H54 (cell line): ENCODE results near the gene MYBPHL.

Experiments
- DNase-seq: peaks from one replicate; pipeline ENCODE4 v3.0.0; 2011; ENCODE audit warnings: low spot score, mixed read lengths; ENCODE audit not compliant: insufficient read length
- FAIRE-seq: peaks from 3 replicates; lab custom pipeline; 2011; peaks lifted over from hg19 to GRCh38; lab: Jason Lieb, UNC
- POLR2A ChIP-seq: IDR thresholded peaks from 2 replicates; pipeline ENCODE4 v1.6.1; 2011; ENCODE audit warnings: low read depth, mild to moderate bottlenecking, low read length

The MYBPHL gene

GRCh38 chr1:109253803-109254620 is 52.8 kb downstream of the MYBPHL start:
- TF ChIP-seq POLR2A: no peak
- DNase-seq (no peak), FAIRE-seq (no peak)

DNA sequence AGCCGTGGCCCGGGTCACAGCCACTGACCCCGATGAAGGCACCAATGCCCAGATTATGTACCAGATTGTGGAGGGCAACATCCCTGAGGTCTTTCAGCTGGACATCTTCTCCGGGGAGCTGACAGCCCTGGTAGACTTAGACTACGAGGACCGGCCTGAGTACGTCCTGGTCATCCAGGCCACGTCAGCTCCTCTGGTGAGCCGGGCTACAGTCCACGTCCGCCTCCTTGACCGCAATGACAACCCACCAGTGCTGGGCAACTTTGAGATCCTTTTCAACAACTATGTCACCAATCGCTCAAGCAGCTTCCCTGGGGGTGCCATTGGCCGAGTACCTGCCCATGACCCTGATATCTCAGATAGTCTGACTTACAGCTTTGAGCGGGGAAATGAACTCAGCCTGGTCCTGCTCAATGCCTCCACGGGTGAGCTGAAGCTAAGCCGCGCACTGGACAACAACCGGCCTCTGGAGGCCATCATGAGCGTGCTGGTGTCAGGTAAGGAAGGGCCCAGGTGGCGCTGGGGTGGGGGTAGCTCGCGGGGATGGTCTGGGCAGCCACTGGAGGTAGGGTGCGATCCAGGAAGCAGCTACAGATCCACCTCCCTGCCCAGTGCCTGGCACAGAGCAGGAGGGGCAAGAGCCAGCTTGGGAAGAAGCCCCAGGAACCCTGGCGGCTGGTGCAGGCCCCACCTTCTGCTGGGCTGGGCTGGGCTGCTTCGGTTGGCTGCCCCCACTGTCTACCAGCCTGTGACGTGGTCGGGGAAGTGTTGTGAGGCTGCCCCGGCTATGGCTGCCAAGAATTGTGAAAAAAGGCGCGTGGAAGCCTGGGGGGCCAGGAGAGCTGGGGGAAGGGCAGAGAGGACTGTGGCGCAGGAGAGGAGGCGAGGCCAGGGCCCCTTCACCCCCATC is 53.7 kb downstream of the MYBPHL start:
- no peak for FAIRE-seq
- DNase-seq: no peak
- TF ChIP-seq POLR2A: no peak

- TF ChIP-seq POLR2A: no peak
- no peak for FAIRE-seq
- DNase-seq: no peak
Measured at GRCh38 chr1:109252167-109252892, 54.5 kb downstream of the MYBPHL start.

DNA sequence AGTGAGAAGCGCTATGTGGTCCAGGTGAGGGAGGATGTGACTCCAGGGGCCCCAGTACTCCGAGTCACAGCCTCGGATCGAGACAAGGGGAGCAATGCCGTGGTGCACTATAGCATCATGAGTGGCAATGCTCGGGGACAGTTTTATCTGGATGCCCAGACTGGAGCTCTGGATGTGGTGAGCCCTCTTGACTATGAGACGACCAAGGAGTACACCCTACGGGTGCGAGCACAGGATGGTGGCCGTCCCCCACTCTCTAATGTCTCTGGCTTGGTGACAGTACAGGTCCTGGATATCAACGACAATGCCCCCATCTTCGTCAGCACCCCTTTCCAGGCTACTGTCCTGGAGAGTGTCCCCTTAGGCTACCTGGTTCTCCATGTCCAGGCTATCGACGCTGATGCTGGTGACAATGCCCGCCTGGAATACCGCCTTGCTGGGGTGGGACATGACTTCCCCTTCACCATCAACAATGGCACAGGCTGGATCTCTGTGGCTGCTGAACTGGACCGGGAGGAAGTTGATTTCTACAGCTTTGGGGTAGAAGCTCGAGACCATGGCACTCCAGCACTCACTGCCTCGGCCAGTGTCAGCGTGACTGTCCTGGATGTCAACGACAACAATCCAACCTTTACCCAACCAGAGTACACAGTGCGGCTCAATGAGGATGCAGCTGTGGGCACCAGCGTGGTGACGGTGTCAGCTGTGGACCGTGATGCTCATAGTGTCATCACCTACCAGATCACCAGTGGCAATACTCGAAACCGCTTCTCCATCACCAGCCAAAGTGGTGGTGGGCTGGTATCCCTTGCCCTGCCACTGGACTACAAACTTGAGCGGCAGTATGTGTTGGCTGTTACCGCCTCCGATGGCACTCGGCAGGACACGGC is 55.3 kb downstream of the MYBPHL start:
- no peak for DNase-seq

DNA sequence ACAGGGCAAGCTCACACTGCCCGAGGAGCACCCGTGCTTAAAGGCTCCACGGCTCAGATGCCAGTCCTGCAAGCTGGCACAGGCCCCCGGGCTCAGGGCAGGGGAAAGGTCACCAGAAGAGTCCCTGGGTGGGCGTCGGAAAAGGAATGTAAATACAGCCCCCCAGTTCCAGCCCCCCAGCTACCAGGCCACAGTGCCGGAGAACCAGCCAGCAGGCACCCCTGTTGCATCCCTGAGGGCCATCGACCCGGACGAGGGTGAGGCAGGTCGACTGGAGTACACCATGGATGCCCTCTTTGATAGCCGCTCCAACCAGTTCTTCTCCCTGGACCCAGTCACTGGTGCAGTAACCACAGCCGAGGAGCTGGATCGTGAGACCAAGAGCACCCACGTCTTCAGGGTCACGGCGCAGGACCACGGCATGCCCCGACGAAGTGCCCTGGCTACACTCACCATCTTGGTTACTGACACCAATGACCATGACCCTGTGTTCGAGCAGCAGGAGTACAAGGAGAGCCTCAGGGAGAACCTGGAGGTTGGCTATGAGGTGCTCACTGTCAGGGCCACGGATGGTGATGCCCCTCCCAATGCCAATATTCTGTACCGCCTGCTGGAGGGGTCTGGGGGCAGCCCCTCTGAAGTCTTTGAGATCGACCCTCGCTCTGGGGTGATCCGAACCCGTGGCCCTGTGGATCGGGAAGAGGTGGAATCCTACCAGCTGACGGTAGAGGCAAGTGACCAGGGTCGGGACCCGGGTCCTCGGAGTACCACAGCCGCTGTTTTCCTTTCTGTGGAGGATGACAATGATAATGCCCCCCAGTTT is 56.1 kb downstream of the MYBPHL start:
- DNase-seq: no peak
- TF ChIP-seq POLR2A: no peak

More for the DNA sequence above, 55.3 kb downstream of the MYBPHL start:
- no peak for TF ChIP-seq POLR2A
- no peak for FAIRE-seq

DNA sequence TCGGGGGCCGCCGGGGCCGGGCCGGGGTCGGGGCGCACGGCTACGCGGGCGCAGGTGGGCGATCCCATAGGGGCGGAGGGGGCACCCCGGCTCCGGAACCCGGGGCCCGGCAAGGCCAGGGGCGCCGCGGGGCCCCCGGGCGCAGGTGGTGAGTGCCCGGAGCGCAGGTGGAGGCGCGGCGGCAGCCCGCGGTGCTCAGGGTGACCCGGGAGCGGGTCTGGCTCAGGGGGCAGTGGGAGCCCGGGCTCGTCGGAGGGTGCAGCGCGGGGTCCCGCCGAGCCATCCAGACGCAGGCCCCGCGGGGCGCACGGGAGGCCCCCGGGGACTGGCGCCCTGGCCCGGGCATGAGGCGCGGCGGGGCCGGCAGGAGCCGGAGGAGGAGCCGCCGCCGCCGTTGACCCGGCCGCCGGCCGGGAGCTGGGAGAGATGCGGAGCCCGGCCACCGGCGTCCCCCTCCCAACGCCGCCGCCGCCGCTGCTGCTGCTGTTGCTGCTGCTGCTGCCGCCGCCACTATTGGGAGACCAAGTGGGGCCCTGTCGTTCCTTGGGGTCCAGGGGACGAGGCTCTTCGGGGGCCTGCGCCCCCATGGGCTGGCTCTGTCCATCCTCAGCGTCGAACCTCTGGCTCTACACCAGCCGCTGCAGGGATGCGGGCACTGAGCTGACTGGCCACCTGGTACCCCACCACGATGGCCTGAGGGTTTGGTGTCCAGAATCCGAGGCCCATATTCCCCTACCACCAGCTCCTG is 57.0 kb downstream of the MYBPHL start:
- TF ChIP-seq POLR2A: no peak
- FAIRE-seq: no peak
- DNase-seq: no peak

More for the DNA sequence above, 56.1 kb downstream of the MYBPHL start:
- FAIRE-seq: no peak

DNA sequence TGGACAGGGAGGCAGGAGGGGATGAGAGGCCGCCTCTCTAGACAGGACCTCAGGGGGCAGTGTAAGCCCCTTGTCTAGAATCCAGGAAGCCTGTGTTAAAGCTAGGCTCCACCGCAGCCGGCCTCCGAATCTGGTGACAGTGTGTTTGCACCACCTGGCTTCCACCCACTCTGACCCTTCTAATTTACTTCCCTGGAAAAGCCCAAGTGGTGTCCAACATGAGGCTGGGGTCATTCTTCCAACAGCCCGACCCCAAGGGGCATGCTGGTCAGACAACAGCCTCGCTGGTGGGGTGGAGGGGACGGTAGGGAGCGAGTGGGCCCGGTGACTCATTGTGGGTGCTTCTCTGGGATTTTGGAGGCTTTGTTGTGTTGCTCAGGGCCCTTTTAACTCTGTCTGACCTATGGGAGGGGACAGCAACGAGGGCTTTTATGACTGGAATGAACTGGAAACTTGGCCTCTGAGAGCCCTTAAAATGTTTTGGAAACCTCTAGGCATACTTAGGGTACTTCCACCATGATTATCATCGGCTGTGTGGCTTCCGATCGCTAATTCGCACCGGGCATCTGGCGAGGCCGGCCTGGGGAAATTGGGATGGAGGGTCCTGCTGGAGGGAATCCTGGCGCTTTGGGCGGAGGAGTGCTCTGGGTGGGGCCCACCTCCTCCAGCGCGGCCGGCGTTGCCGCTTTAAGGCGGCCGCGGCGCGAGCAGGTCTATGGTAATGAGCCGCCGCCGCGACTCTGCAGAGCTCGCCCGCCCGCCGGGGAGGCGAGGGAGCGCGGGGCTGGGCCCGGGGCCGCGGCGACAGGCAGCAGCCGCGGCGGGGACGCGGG is 57.8 kb downstream of the MYBPHL start, which contains the start of gene CELSR2:
CELSR2 (plus strand) TSS at position 743 of the 833 bp plus-strand sequence. CDS start 541 bp downstream, outside the sequence.
- peak; percentile 91 for DNase-seq
- FAIRE-seq: no peak
- no peak; the same call in 1 of the 2 replicates for TF ChIP-seq POLR2A

DNA sequence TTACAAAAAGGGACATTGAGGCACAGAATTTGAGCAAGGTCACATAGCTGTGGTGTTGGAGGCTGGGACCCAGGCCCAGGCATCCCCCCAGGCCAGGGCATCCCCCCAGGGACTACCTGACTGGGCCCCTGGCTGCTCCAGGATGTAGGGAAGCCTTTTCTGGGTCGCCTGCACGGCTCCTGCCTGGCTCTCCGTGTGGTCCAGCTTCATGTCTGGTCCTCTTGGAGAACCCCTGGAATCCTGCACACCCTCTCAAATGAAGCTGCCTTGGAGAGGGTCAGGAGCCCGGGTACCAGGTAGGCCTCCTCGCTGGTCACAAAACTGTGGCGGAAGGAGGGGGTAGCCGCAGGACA is 58.4 kb downstream of the MYBPHL start:
- TF ChIP-seq POLR2A: no peak
- no peak for DNase-seq
- no peak for FAIRE-seq

- TF ChIP-seq POLR2A: no peak
- no peak for FAIRE-seq
- DNase-seq: no peak
Measured at GRCh38 chr1:109247401-109248365, 59.1 kb downstream of the MYBPHL start.
